HG03039 (cell line): ENCODE measurements around the gene IRF7.

ENCODE experiments used
- ATAC-seq: cut with Tn5 transposase; IDR thresholded peaks from one replicate; pipeline ENCODE4 v1.9.1; 2021; ENCODE audit warnings: mild to moderate bottlenecking, moderate library complexity; ENCODE audit not compliant: unreplicated experiment

Gene IRF7

GRCh38 chr11:567011-567628 is 48.6 kb downstream of the IRF7 start:
- ATAC-seq: no peak

- no peak for ATAC-seq
Observed at GRCh38 chr11:565921-566509, 49.7 kb downstream of the IRF7 start.

- ATAC-seq: no peak
Observed at GRCh38 chr11:563812-564578, 51.8 kb downstream of the IRF7 start.

GRCh38 chr11:563066-563811 is 52.5 kb downstream of the IRF7 start:
- no peak for ATAC-seq
